Measurements from ENCODE around the gene MARK4.

- TF ChIP-seq CTCF (IDR thresholded peaks at IDR 0.05; ENCODE audit: low read depth, low read length, missing input control) (no peak), RAD21 (IDR thresholded peaks at IDR 0.05) (no peak)
Measured at GRCh38 chr19:45291834-45292233, 40.8 kb downstream of the MARK4 start.

Data from liver (tissue), 3 donors.